K562 (cell line): ENCODE measurements around the gene PRCC. TPM values are rescaled to one million over a fixed set of nuclear protein-coding genes. Genes with fewer than 3 reads are reported as not detected.

ENCODE experiments used
- ARID3B ChIP-seq: fragments of 250-450 bp; sonication (Bioruptor Pico); IDR thresholded peaks from 2 replicates; pipeline ENCODE4 v1.4.0; 2020; ENCODE audit warnings: borderline replicate concordance
- E2F3 ChIP-seq: fragments of 250-450 bp; sonication (Bioruptor Pico); IDR thresholded peaks from 2 replicates; pipeline ENCODE4 v1.4.0; 2020; ENCODE audit warnings: mild to moderate bottlenecking
- MGA ChIP-seq: fragments of 450-650 bp; IDR thresholded peaks from 2 replicates; pipeline ENCODE4 v1.6.1; 2016; ENCODE audit warnings: mild to moderate bottlenecking, moderate library complexity
- MIER1 ChIP-seq: fragments of 450-650 bp; IDR thresholded peaks from 2 replicates; pipeline ENCODE4 v1.6.1; 2016; ENCODE audit warnings: antibody characterized with exemption, mild to moderate bottlenecking, low read depth
- MTA1 ChIP-seq: fragments of 450-650 bp; IDR thresholded peaks from 2 replicates; pipeline ENCODE4 v1.6.1; 2017; ENCODE audit warnings: borderline replicate concordance
- USF2 ChIP-seq: sonication (generic); formaldehyde crosslinking; IDR thresholded peaks from 2 replicates; pipeline ENCODE4 v1.5.0; 2020; ENCODE audit warnings: missing genetic modification reagents
- ZNF324 ChIP-seq: fragments of 250-450 bp; sonication (Bioruptor Pico); IDR thresholded peaks from 2 replicates; pipeline ENCODE4 v1.4.0; 2020; ENCODE audit warnings: mild to moderate bottlenecking
- ZNF431 ChIP-seq: sonication (generic); formaldehyde crosslinking; IDR thresholded peaks from 2 replicates; pipeline ENCODE4 v1.8.0; 2022; ENCODE audit warnings: mild to moderate bottlenecking, missing genetic modification reagents
- ZNF518B ChIP-seq: fragments of 250-450 bp; sonication (Bioruptor Pico); IDR thresholded peaks from 2 replicates; pipeline ENCODE4 v1.5.0; 2021; ENCODE audit warnings: mild to moderate bottlenecking, moderate library complexity
- ZSCAN29 ChIP-seq: fragments of 450-650 bp; IDR thresholded peaks from 2 replicates; pipeline ENCODE4 v1.6.1; 2017
- polyA plus RNA-seq, 8 experiments: library from polyadenylated mRNA; depleted of rRNA in 4 of 8; stranded (reverse) in 5 of 8; unstranded in 3 of 8; fragments of >200 nt; fragmentation: Nextera tagmentation in 2 of 8; fragmentation: Illumina TruSeq in 1 of 8; extraction: Ambion mirVana in 2 of 8; extraction: Trizol in 1 of 8; gene quantifications; 2 replicates each; pipeline versions ENCODE4 v1.2.1 to v1.2.3, GENCODE V29; 2011 to 2014; ENCODE audit warnings: inconsistent platforms in 1 of 8, missing spikeins in 1 of 8
- total RNA-seq, 7 experiments: library from RNA; depleted of rRNA in 6 of 7; stranded (reverse); fragments of >200 nt in 6 of 7; fragmentation: Illumina TruSeq in 2 of 7; extraction: Trizol in 2 of 7; gene quantifications; 2 replicates each; pipeline versions ENCODE4 v1.2.1 to v1.2.3, GENCODE V29; 2011 to 2021; ENCODE audit warnings: low replicate concordance in 1 of 7

The PRCC gene
- total and polyA plus RNA-seq, 9 of the 15 experiments (the other 6 are each of a cell fraction or from before 2014, with no cell fraction given): 23.9 to 201 (median 41.1) TPM

GRCh38 chr1:156813750-156814570, 46.6 kb downstream of the PRCC start (continued):
- no peak for TF ChIP-seq ZNF518B (CRISPR knock-in tag)
- TF ChIP-seq ZSCAN29: no peak
- no peak for TF ChIP-seq ZNF324
- no peak for TF ChIP-seq MTA1
- peak; percentile 89 for TF ChIP-seq USF2
- TF ChIP-seq E2F3: peak; percentile 84
- TF ChIP-seq ARID3B (CRISPR knock-in tag): no peak
- no peak for TF ChIP-seq MIER1
- no peak for TF ChIP-seq ZNF431 (CRISPR knock-in tag)
- peak; percentile 99 for TF ChIP-seq MGA
